ENCODE measurements around the gene SEMA5B. TPM values are rescaled to one million over a fixed set of nuclear protein-coding genes. Genes with fewer than 3 reads are reported as not detected.

The SEMA5B gene
- total and polyA plus RNA-seq, 9 of the 15 experiments (the other 6 are each of a cell fraction or from before 2014, with no cell fraction given), result not detected

- no peak for TF ChIP-seq PURB (CRISPR knock-in tag; IDR thresholded peaks at IDR 0.05; ENCODE audit: low read depth)
- TF ChIP-seq ZC3H8 (IDR thresholded peaks at IDR 0.05), result no peak
- no peak for TF ChIP-seq UBTF (IDR thresholded peaks at IDR 0.05; ENCODE audit: borderline replicate concordance in 1 of 2, low read depth in 2 of 2, low read length in 2 of 2)
- no peak for TF ChIP-seq FOXA1 (IDR thresholded peaks at IDR 0.05; ENCODE audit: borderline replicate concordance)
- TF ChIP-seq MLLT1 (IDR thresholded peaks at IDR 0.05), result no peak
- TF ChIP-seq PTTG1 (tag; IDR thresholded peaks at IDR 0.05; ENCODE audit: low read depth), result no peak
- TF ChIP-seq SMARCA5 (IDR thresholded peaks at IDR 0.05), result no peak
- peak; percentile 74 for TF ChIP-seq ZBTB2 (IDR thresholded peaks at IDR 0.05)
- TF ChIP-seq TAF1 (IDR thresholded peaks at IDR 0.05; ENCODE audit: control insufficient read depth, extremely low read depth, insufficient read depth, low read length, severe bottlenecking), result peak; percentile 34
- peak; percentile 36 to 69 for TF ChIP-seq MAZ (CRISPR knock-in tag; conservative IDR thresholded peaks at IDR 0.05 in 1 of 2, IDR thresholded peaks at IDR 0.05 in 1 of 2)
- TF ChIP-seq DPF2 (IDR thresholded peaks at IDR 0.05), result no peak
- 0 out of 2 replicates have a peak, but pooled peaks have one; percentile 22 for TF ChIP-seq ZNF511 (CRISPR knock-in tag; IDR thresholded peaks at IDR 0.05)
- no peak for TF ChIP-seq ZNF197 (CRISPR knock-in tag; IDR thresholded peaks at IDR 0.05; ENCODE audit: low read depth)
- TF ChIP-seq ZNF639 (CRISPR knock-in tag; conservative IDR thresholded peaks at IDR 0.05 in 1 of 2, IDR thresholded peaks at IDR 0.05 in 1 of 2), result 0 out of 4 replicates have a peak, but pooled peaks of 1 of the 2 experiments have one; percentile 31
- peak in 1 of 2 experiments; percentile 57; a peak in 1 of 4 replicates for TF ChIP-seq NONO (IDR thresholded peaks at IDR 0.05; ENCODE audit: low read depth in 2 of 2, low read length in 1 of 2)
Measured at GRCh38 chr3:123066896-123067688, 39.5 kb upstream of the SEMA5B start, which contains the start of gene PDIA5 (continued).

All from K562 (cell line).